ENCODE measurements around the gene PDZRN3.
A peak's percentile ranks its signal among the peaks of the same experiment; 100 is the strongest.

Gene PDZRN3

DNA sequence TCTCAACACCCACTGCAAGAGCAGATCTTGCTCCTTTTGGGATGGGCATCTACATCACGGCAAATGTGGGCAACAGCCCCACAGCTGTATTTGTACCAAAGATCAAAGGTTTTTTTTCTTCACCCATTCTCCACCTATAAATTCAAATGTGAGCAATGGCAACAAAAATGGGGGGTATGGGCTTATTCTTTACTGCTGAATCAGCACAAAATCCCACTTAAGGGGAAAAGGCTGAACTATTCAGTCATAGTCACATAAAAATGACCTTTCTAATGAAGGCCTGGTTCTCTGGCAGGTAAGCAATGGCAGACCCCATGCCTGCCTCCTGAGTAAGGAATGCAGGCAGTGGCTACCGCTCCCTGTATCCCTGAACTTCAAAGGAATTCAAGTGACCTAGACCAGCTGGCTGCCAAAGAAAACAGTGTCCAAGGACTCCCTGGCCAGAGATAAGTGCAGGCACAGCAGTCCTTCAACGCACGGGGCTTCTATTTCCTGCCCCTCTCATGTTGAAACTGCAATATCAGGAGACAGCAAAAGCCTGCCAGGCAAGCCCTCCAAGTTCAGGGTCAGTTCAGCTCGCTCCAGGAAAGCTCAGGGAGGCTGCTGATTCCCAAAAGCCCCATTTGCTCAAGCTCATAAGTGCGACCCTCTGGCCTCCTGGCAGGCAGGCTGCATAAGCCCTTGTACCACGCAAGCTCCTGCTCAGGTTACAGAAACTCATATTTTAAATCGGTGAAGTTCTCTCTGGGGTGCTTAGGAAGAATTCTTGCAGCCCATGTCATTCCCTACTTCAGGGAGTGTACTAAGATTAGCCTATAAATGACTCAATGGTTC, 134.1 kb downstream of the PDZRN3 start:
- H3K4me3 Mint-ChIP-seq: no peak overlapping the region
- no peak for DNase-seq
- no peak for ATAC-seq
- no peaks in the 10 kb centered on the region for H3K4me1 Mint-ChIP-seq
- H3K9me3 Mint-ChIP-seq: no peaks in the 10 kb centered on the region
- no peak overlapping the region for H3K27ac Mint-ChIP-seq
- peaks cover 16% of the 10 kb centered on the region for H3K27me3 Mint-ChIP-seq

- H3K4me3 Mint-ChIP-seq: no peak overlapping the region
- H3K9me3 Mint-ChIP-seq: no peaks in the 10 kb centered on the region
- DNase-seq (no peak), ATAC-seq (no peak)
- H3K27ac Mint-ChIP-seq: no peak overlapping the region
- no peaks in the 10 kb centered on the region for H3K4me1 Mint-ChIP-seq
- peaks cover 34% of the 10 kb centered on the region for H3K27me3 Mint-ChIP-seq
These were observed 138.8 kb downstream of the PDZRN3 start for GRCh38 chr3:73485877-73486330.

GRCh38 chr3:73484656-73485248, 140.0 kb downstream of the PDZRN3 start:
- Mint-ChIP-seq H3K27me3 (peaks cover 42% of the 10 kb centered on the region), H3K4me1 (no peaks in the 10 kb centered on the region), H3K9me3 (no peaks in the 10 kb centered on the region), H3K4me3 (no peak overlapping the region), H3K27ac (peak overlapping the region in 1 of 2 donors; percentile 35)
- DNase-seq (no peak), ATAC-seq (no peak)

DNA sequence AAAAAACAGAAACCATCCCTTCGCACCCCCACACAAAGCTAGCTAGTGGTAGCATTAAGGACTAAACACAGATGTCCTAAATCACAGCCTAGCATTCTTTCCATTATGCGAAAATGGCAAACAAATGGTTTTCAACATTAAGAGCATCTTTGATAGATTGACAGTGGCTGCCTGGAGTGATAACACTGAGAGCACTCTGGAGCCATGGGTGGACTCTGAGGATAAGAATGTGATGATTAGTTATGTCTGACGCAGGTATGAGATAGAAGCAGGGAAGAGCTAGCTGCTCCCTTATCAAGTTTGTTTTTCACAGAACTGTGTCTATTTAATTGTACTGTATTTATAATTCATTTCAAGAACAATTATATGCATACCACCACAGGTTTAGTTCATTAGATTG, 142.9 kb downstream of the PDZRN3 start:
- no peak for ATAC-seq
- no peak for DNase-seq
- Mint-ChIP-seq H3K9me3 (peaks cover 0 to 4% of the 10 kb centered on the region in 2 donors), H3K27me3 (peaks cover 42% of the 10 kb centered on the region), H3K4me1 (no peaks in the 10 kb centered on the region), H3K27ac (no peak overlapping the region), H3K4me3 (no peak overlapping the region)

DNA sequence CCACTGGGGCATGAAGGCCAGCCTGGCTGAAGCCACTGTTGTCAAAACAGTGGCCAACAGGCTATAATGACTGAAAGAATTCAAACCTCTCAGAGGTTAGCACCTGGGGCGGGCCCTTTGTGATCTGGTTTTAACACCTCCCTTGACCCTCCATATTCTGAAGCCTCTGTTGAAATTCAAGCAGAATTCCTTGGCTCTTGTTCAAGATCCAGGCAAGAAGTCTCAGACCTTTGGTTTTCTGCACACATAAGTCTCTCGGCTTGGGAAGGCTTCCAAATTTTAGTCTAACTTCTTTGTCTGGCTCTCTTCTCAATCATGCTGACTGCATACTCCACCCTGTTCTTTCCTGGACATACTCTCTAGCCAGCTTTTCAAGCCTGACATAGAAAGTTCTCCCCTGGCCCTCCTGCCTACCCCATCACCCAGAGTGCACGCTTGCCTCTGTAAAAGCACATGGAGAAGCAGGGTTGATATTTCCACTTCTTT, 144.5 kb downstream of the PDZRN3 start:
- Mint-ChIP-seq H3K27ac (no peak overlapping the region), H3K4me1 (no peaks in the 10 kb centered on the region), H3K4me3 (no peak overlapping the region), H3K9me3 (peaks cover 1 to 4% of the 10 kb centered on the region in 2 donors), H3K27me3 (peaks cover 33% of the 10 kb centered on the region)
- DNase-seq (no peak), ATAC-seq (no peak)

DNA sequence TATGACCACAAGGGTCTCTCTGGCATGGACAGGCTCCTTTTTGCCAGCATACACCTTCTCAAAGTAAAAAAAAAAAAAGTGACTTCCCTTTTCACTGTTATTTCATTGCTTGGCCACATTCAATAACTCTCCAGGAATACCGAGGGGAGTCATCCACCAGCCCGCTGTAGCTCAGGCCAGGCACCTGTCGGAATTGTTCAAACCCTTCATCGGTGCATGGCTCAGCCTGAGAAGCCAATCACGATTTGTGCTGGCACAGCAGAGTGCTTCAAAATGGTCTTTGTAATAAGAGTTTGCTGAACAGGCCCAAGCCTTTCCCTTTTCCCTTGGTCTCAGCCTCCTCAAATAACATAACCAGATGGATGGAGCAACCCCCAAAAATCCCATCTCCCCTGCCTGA, 145.4 kb downstream of the PDZRN3 start:
- no peak for DNase-seq
- Mint-ChIP-seq H3K27me3 (peaks cover 37% of the 10 kb centered on the region), H3K4me3 (no peak overlapping the region), H3K27ac (no peak overlapping the region), H3K9me3 (peaks cover 4 to 10% of the 10 kb centered on the region in 2 donors), H3K4me1 (no peaks in the 10 kb centered on the region)
- no peak for ATAC-seq

DNA sequence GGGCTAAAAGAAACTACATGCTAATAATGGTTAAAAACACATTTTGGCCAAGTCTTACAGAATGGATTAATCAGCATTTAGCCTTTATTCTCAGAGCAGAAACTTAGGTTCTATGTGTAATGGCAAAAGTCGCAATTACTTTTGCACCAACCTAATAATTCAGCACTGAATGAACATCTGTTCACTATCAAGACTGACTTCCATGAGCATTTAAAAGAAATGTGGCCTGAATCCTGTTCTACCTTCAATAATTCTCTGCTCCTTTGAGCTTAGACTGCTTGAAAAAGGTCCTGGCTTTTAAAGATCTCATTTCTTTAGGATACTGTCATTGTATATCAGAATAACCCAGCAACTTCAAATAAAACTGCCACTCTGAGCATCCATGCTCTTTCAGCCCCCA, 145.9 kb downstream of the PDZRN3 start:
- Mint-ChIP-seq H3K4me3 (no peak overlapping the region), H3K27ac (no peak overlapping the region), H3K4me1 (no peaks in the 10 kb centered on the region)

GRCh38 chr3:73475717-73476116, 149.0 kb downstream of the PDZRN3 start:
- Mint-ChIP-seq H3K4me1 (no peaks in the 10 kb centered on the region), H3K4me3 (no peak overlapping the region), H3K27ac (no peak overlapping the region), H3K27me3 (peaks cover 32% of the 10 kb centered on the region), H3K9me3 (peaks cover 4 to 13% of the 10 kb centered on the region in 2 donors)
- no peak for DNase-seq
- no peak for ATAC-seq

More for the DNA sequence above, 145.9 kb downstream of the PDZRN3 start:
- Mint-ChIP-seq H3K9me3 (peaks cover 4 to 13% of the 10 kb centered on the region in 2 donors), H3K27me3 (peaks cover 35% of the 10 kb centered on the region)
- DNase-seq: no peak
- ATAC-seq: no peak

GRCh38 chr3:73475175-73475574, 149.6 kb downstream of the PDZRN3 start:
- ATAC-seq (no peak), DNase-seq (no peak)
- no peaks in the 10 kb centered on the region for H3K4me1 Mint-ChIP-seq
- peaks cover 4 to 13% of the 10 kb centered on the region in 2 donors for H3K9me3 Mint-ChIP-seq
- H3K4me3 Mint-ChIP-seq: no peak overlapping the region
- H3K27me3 Mint-ChIP-seq: peaks cover 26% of the 10 kb centered on the region
- H3K27ac Mint-ChIP-seq: no peak overlapping the region

DNA sequence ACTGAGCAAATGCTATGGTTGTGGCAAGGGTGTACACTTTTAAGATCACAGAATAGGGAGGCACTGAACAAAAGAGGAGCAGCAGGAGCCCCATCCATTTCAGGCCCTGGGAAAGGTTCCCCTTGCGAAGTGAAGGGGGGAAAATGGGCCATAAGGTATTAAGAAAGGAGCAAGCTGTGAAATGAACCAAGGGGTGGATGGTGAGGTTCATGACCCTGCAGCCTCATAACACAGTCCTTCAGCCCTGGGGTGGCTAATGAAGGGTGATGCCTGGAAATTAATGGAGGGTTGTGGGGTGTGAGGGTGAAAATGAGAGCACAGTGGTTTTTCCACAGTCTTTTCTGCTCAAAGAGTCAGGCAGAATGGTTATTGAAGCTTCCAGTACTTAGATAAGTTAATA, 150.1 kb downstream of the PDZRN3 start:
- Mint-ChIP-seq H3K27me3 (peaks cover 26% of the 10 kb centered on the region), H3K9me3 (peaks cover 4 to 13% of the 10 kb centered on the region in 2 donors), H3K4me3 (no peak overlapping the region), H3K4me1 (no peaks in the 10 kb centered on the region), H3K27ac (no peak overlapping the region)
- ATAC-seq: no peak
- DNase-seq: no peak

DNA sequence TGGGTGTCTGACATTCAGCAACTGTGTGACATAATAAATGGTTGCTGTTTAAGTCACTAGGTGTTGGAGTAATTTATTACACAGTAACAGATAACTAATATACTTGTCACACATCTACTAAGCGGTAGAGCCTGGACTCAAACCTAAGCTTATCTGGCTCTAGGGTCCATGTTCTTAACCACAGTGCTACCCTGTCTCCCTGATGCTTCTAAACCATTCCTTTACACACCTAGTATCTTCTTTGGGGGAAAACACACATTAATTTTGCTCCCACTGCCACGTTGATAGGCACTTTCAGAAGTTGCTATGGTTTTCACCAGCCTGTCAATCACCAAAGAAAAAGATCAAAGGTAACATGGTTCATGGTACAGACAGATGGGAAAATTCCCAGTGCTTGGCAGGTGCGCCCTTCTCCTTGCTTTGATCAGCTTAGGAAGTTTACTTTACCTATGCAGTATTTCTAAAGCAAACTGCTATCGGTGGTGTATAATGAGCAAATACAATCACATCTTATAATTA, 150.8 kb downstream of the PDZRN3 start:
- ATAC-seq: no peak
- DNase-seq: no peak
- Mint-ChIP-seq H3K27me3 (peaks cover 26% of the 10 kb centered on the region), H3K4me3 (no peak overlapping the region), H3K27ac (no peak overlapping the region), H3K9me3 (peaks cover 4 to 13% of the 10 kb centered on the region in 2 donors), H3K4me1 (no peaks in the 10 kb centered on the region)

- no peaks in the 10 kb centered on the region for H3K4me1 Mint-ChIP-seq
- ATAC-seq (no peak), DNase-seq (no peak)
- H3K27me3 Mint-ChIP-seq: peaks cover 26% of the 10 kb centered on the region
- peaks cover 4 to 13% of the 10 kb centered on the region in 2 donors for H3K9me3 Mint-ChIP-seq
- no peak overlapping the region for H3K4me3 Mint-ChIP-seq
- H3K27ac Mint-ChIP-seq: no peak overlapping the region
These were observed 151.4 kb downstream of the PDZRN3 start for GRCh38 chr3:73473181-73473897.

DNA sequence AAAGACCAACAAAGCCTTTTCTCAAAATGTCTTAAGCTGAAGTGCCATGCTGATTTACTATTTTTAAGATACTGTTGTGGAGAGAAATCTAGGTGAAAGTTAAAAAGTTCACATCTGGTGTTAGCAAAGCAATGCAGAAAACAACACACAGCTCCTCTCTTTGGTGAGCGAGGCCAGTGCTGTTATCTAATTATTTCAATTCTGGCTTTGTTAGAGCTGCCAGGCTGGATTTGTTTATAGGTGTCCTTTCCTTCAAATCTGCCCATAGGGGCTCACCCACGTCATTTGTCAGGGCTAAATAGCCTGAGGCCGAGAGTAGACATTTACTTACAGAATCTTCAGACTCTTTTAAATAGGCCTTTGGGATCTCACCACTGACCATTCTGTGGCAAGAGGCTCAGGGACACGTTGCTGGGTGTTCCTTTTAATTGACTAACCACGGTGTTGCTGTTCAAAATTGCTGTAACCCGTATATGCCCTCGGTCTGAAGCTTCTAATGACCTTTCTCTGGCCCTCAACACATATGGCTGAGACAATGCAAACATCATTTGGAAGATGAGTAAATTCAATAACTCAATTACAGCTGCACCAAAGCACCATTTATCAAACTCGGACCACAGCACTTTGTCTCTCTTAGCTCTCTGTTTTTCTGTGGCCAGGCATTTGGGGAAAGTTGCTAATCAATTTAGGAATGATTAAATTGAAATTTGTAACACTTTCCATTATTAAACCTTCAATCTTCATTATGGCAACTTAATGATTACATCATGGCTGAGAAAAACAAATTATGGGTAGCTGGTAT, 152.6 kb downstream of the PDZRN3 start:
- H3K4me1 Mint-ChIP-seq: no peaks in the 10 kb centered on the region
- H3K9me3 Mint-ChIP-seq: peaks cover 0 to 13% of the 10 kb centered on the region in 2 donors
- H3K27me3 Mint-ChIP-seq: peaks cover 26% of the 10 kb centered on the region
- ATAC-seq (no peak), DNase-seq (no peak)
- no peak overlapping the region for H3K4me3 Mint-ChIP-seq
- no peak overlapping the region for H3K27ac Mint-ChIP-seq

GRCh38 chr3:73470860-73471259, 153.9 kb downstream of the PDZRN3 start:
- peaks cover 26% of the 10 kb centered on the region for H3K27me3 Mint-ChIP-seq
- ATAC-seq: no peak
- no peak for DNase-seq
- no peak overlapping the region for H3K27ac Mint-ChIP-seq
- no peaks in the 10 kb centered on the region for H3K4me1 Mint-ChIP-seq
- H3K4me3 Mint-ChIP-seq: no peak overlapping the region
- H3K9me3 Mint-ChIP-seq: peaks cover 0 to 13% of the 10 kb centered on the region in 2 donors

DNA sequence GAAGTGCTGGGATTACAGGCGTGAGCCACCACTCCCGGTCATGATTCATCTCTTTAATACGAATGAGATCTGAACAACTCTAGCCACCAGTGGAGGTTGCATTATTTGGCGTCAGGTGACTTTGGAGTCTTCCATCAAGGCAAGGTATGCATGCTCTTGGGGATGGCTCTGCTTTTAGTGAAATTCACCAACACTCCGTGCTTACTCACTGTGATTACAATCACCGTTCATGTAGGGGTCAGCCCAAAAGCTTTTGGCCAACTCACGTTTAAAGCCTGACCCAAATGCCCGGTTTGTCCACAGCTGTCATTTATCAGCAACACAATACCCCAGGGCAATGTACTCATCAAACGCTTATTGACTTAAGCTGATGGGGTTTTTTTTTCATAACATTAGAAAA, 155.4 kb downstream of the PDZRN3 start:
- Mint-ChIP-seq H3K27me3 (peaks cover 29% of the 10 kb centered on the region), H3K4me3 (no peak overlapping the region), H3K4me1 (no peaks in the 10 kb centered on the region), H3K27ac (no peak overlapping the region), H3K9me3 (peaks cover 0 to 2% of the 10 kb centered on the region in 2 donors)
- DNase-seq: no peak
- ATAC-seq: no peak

Measured in stimulated activated naive CD8-positive, alpha-beta T cell treated with anti-CD3 and anti-CD28 coated beads, Interleukin-15, amount 100 ng/mL, for 72 hours (primary cell).